Astrocyte (in vitro differentiated cells and primary cell): Measurements from ENCODE around the gene EDA. TPM values are rescaled to one million over a fixed set of nuclear protein-coding genes. Genes with fewer than 3 reads are reported as not detected.
"Not testable (repeated sequence)": the region's sequence is repeated elsewhere in the genome, so short reads cannot be mapped to it uniquely, and the experiment has no call there.

Experiments used
- DNase-seq: peaks from one replicate; pipeline ENCODE4 v3.0.0-alpha.2; 2010; ENCODE audit warnings: low read depth
- FAIRE-seq: peaks from 2 replicates; lab custom pipeline; 2011; peaks lifted over from hg19 to GRCh38; lab: Jason Lieb, UNC
- H2AFZ ChIP-seq: 2 replicates; pipeline ENCODE4 v1.6.0; 2012; ENCODE audit warnings: low read depth, low read length, inconsistent platforms
- H3K27ac ChIP-seq: 2 replicates; pipeline ENCODE4 v1.5.1; 2011; ENCODE audit warnings: low read depth, low read length, inconsistent platforms
- H3K27me3 ChIP-seq: 2 replicates; pipeline ENCODE4 v1.6.0; 2011; ENCODE audit warnings: low read length, inconsistent platforms; ENCODE audit not compliant: insufficient read depth
- H3K36me3 ChIP-seq: 2 replicates; pipeline ENCODE4 v1.5.1; 2011; ENCODE audit warnings: low read length, inconsistent platforms; ENCODE audit not compliant: insufficient read depth
- H3K4me1 ChIP-seq: 2 replicates; pipeline ENCODE4 v1.5.1; 2011; ENCODE audit warnings: low read length, inconsistent platforms; ENCODE audit not compliant: insufficient read depth
- H3K4me2 ChIP-seq: 2 replicates; pipeline ENCODE4 v1.6.0; 2012; ENCODE audit warnings: low read length, inconsistent platforms
- H3K4me3 ChIP-seq: 2 replicates; pipeline ENCODE4 v1.5.1; 2011; ENCODE audit warnings: low read depth, mild to moderate bottlenecking, low read length, inconsistent platforms; ENCODE audit not compliant: insufficient read depth
- H3K79me2 ChIP-seq: 2 replicates; pipeline ENCODE4 v1.6.0; 2012; ENCODE audit warnings: mild to moderate bottlenecking, low read length, inconsistent platforms; ENCODE audit not compliant: insufficient read depth
- H3K9ac ChIP-seq: 2 replicates; pipeline ENCODE4 v1.6.0; 2012; ENCODE audit warnings: mild to moderate bottlenecking, low read length, inconsistent platforms
- H3K9me3 ChIP-seq: 2 replicates; pipeline ENCODE4 v1.5.1; 2012; ENCODE audit warnings: low read depth, mild to moderate bottlenecking, low read length, inconsistent platforms; ENCODE audit not compliant: insufficient read depth
- H4K20me1 ChIP-seq: 2 replicates; pipeline ENCODE4 v1.6.0; 2012; ENCODE audit warnings: low read length, inconsistent platforms; ENCODE audit not compliant: insufficient read depth
- H3K27ac Mint-ChIP-seq: one replicate; pipeline ENCODE4 v1.8.0; 2021; ENCODE audit warnings: mild to moderate bottlenecking, mixed read lengths; ENCODE audit not compliant: unreplicated experiment
- H3K27me3 Mint-ChIP-seq: one replicate; pipeline ENCODE4 v1.8.0; 2021; ENCODE audit warnings: low read depth, mixed read lengths; ENCODE audit not compliant: unreplicated experiment
- H3K36me3 Mint-ChIP-seq: one replicate; pipeline ENCODE4 v1.8.0; 2021; ENCODE audit warnings: low read depth, mixed read lengths; ENCODE audit not compliant: unreplicated experiment
- H3K4me1 Mint-ChIP-seq: one replicate; pipeline ENCODE4 v1.8.0; 2021; ENCODE audit warnings: low read depth, mixed read lengths; ENCODE audit not compliant: unreplicated experiment
- H3K4me3 Mint-ChIP-seq: one replicate; pipeline ENCODE4 v1.8.0; 2021; ENCODE audit warnings: mild to moderate bottlenecking, moderate library complexity, mixed read lengths; ENCODE audit not compliant: unreplicated experiment
- H3K9me3 Mint-ChIP-seq: one replicate; pipeline ENCODE4 v1.8.0; 2021; ENCODE audit warnings: mild to moderate bottlenecking, mixed read lengths; ENCODE audit not compliant: unreplicated experiment
- CTCF ChIP-seq: IDR thresholded peaks from 2 replicates; pipeline ENCODE4 v1.5.1; 2011; ENCODE audit warnings: low read depth, mild to moderate bottlenecking, inconsistent platforms, low read length, moderate library complexity; ENCODE audit not compliant: insufficient read depth
- EZH2 ChIP-seq: IDR thresholded peaks from 2 replicates; pipeline ENCODE4 v1.6.1; 2012; ENCODE audit warnings: mild to moderate bottlenecking, low read length, inconsistent platforms; ENCODE audit not compliant: insufficient read depth
- total RNA-seq: library from RNA; stranded (reverse); gene quantifications from 2 replicates; pipeline ENCODE4 v1.2.1, GENCODE V29; 2021

The EDA gene
- total RNA-seq, 1 donor from 2014 or later = 1.8 TPM

- Mint-ChIP-seq H3K9me3 (peaks cover 4% of the 10 kb centered on the region), H3K4me1 (no peaks in the 10 kb centered on the region), H3K4me3 (no peak overlapping the region), H3K27ac (no peak overlapping the region), H3K27me3 (no peaks in the 10 kb centered on the region), H3K36me3 (no peaks in the 10 kb centered on the region)
- Histone ChIP-seq H3K79me2 (no peaks in the 10 kb centered on the region), H3K4me3 (no peak overlapping the region), H3K9ac (no peak overlapping the region), H2AFZ (no peak overlapping the region), H3K4me1 (no peaks in the 10 kb centered on the region), H3K9me3 (no peaks in the 10 kb centered on the region), H3K36me3 (no peaks in the 10 kb centered on the region), H4K20me1 (no peaks in the 10 kb centered on the region), H3K27me3 (no peaks in the 10 kb centered on the region), H3K27ac (no peak overlapping the region), H3K4me2 (no peak overlapping the region)
- DNase-seq (no peak), FAIRE-seq (peak; percentile 34)
- no peak for TF ChIP-seq CTCF
- no peak for TF ChIP-seq EZH2
These were observed 379.6 kb downstream of the EDA start for GRCh38 chrX:69995362-69996112.

- Histone ChIP-seq H3K4me2 (no peak overlapping the region), H4K20me1 (no peaks in the 10 kb centered on the region), H3K27ac (no peak overlapping the region), H3K4me1 (no peaks in the 10 kb centered on the region), H3K9ac (no peak overlapping the region), H3K9me3 (no peaks in the 10 kb centered on the region), H3K79me2 (no peaks in the 10 kb centered on the region), H3K4me3 (no peak overlapping the region), H2AFZ (no peak overlapping the region), H3K36me3 (no peaks in the 10 kb centered on the region), H3K27me3 (no peaks in the 10 kb centered on the region)
- FAIRE-seq = no peak
- Mint-ChIP-seq H3K27ac (no peak overlapping the region), H3K27me3 (no peaks in the 10 kb centered on the region), H3K4me3 (no peak overlapping the region), H3K9me3 (peaks cover 4% of the 10 kb centered on the region), H3K4me1 (no peaks in the 10 kb centered on the region), H3K36me3 (no peaks in the 10 kb centered on the region)
- TF ChIP-seq CTCF = no peak
- no peak for TF ChIP-seq EZH2
- DNase-seq = no peak
These were observed 380.2 kb downstream of the EDA start for GRCh38 chrX:69996113-69996468.

GRCh38 chrX:69998299-69998698 lies 382.4 kb downstream of the EDA start:
- not testable (repeated sequence) for DNase-seq, H3K4me2 ChIP-seq, H3K9me3 Mint-ChIP-seq, H3K4me1 Mint-ChIP-seq, H3K27me3 ChIP-seq, H3K36me3 Mint-ChIP-seq, H3K4me3 ChIP-seq, H3K79me2 ChIP-seq, H3K9ac ChIP-seq, H3K9me3 ChIP-seq, H3K4me3 Mint-ChIP-seq, H3K27ac Mint-ChIP-seq, FAIRE-seq, H3K4me1 ChIP-seq, H3K27ac ChIP-seq, H2AFZ ChIP-seq, H3K27me3 Mint-ChIP-seq, H3K36me3 ChIP-seq, H4K20me1 ChIP-seq
